HG03060 (cell line): ENCODE results near the gene USH1C.

Source experiments
- ATAC-seq: cut with Tn5 transposase; IDR thresholded peaks from one replicate; pipeline ENCODE4 v1.9.1; 2021; ENCODE audit warnings: low read depth, moderate number of reproducible peaks; ENCODE audit not compliant: unreplicated experiment

Gene USH1C

DNA sequence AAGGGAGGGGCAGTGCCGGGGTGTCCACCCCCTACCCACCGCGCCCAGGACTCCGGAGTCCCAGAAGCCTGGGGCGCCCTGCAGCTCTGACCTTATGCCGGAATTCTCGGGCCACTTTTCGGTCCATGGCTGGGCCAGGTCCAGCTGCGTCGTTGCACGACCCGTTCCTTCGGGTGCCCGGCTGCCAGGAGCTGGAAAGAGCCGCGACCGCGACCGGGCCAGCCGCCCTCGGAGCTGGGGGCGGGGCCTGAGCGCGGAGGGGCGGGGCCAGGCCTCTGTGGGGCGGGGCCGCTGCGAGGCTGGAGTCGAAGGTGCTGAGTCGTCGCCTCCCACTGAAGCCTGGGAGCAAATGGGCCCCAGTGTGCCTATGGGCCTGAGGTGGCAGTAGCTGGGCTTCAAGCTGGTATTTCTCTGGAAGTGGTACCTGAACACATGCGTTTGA is at the start of gene USH1C:
USH1C (minus strand) TSS at position 236 of the 442 bp plus-strand sequence; CDS start at position 127, 109 bp downstream.
- ATAC-seq, result no peak

DNA sequence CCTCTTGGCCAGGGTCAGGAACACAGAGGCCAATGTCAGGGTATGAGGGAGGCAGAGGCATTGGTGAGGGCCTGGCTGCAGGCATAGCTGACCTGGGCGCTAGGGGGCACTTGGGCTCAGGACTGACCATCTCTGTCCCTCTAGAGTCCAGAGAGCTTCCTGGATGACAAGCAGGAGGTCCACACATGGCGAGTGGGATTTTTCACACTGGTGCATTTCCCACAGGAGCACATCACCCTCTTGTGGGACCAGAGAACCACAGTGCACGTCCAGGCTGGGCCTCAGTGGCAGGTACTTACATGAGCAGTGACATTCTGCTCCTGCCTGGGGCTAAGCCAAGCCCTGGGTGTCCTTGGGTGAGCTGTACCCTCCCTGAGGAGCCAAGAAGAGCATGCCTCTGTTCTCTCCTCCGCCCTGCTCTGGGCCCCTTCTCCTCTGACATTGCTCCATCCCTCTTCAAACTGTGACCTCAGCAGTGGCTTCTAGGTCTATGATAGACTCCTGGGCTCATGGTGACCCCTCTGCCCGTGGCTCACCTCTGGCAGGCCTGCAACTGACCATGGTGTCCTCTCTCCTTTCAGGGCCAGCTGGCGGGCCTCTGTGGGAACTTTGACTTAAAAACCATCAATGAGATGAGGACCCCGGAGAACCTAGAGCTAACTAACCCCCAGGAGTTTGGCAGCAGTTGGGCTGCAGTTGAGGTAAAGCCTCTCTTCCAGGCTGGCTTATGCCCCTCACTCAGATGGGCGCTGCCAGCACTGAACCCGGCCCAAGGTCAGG is 49.4 kb upstream of the USH1C start:
- no peak for ATAC-seq

DNA sequence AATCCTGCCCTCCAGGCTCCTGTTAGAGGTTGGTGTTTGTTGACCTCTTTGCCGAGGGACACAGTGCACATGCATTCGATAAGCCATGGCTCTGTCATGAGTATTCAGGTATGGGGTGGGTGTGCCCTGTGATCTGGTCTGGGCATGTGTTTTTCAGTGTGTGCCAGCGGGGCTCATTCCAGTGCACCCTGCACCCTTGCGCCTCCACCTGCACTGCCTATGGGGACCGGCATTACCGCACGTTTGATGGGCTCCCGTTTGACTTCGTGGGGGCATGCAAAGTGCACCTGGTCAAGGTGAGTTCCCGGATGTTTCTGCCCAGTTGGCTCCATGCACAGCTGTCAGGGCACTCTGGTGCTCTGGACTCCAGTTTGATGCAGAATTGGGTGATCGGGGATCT is 47.1 kb upstream of the USH1C start:
- ATAC-seq, result no peak

DNA sequence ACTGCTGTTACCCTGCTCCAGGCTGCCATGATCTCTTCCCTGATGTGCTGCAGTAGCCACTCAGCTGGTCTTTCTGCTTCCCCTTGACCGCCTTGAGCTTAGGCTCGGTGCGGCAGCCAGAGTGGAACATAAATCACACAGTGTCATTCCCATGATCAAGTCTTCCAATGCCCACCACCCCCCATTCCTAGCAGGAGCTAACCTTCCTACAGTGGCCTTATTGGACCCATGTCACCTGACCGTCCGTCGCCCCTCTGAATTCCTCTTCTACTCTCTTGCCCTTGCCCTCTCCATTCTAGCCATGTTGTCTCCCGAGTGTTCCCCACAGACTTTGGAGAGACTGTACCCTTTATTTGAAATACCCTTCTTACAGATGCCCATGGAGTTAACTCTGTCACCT is 46.2 kb upstream of the USH1C start:
- ATAC-seq, result no peak

DNA sequence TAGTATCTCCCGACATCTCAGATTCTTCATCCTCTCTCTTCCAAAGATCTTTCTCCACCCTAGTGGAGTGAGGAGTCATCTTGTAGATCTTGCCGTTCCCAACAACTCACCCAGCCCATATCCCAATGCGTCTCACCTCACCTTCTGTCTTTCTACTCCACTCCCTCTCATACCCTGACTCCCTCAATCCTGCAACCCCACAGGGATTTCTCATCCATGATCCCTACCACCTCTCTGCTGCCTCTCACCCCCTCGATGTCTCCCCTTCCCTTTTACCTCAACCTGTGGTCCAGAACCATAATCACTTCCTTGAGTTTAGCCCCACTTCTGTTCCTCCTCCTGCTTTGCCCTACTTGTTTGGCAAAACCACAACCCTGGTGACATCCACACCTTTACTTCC is 44.5 kb upstream of the USH1C start:
- ATAC-seq, result no peak

DNA sequence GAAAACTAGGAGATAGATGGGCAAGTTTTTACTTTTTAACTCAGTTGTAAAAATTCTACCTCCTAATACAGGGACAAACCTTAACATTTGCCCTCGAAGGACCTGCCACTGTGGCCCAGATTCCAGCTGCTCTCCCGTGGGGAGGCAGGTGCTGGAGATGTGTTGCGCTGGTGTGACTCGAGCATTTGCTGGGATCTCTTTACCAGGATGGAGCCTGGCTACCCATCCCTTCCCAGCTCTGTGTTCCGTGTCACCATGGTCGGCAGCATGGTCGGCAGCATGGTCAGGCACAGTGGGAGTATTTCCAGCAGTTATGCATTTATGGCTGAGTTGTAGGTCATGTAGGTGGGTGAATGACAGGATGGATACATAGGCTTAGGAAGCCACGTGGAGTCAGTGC is 44.0 kb upstream of the USH1C start:
- no peak for ATAC-seq

DNA sequence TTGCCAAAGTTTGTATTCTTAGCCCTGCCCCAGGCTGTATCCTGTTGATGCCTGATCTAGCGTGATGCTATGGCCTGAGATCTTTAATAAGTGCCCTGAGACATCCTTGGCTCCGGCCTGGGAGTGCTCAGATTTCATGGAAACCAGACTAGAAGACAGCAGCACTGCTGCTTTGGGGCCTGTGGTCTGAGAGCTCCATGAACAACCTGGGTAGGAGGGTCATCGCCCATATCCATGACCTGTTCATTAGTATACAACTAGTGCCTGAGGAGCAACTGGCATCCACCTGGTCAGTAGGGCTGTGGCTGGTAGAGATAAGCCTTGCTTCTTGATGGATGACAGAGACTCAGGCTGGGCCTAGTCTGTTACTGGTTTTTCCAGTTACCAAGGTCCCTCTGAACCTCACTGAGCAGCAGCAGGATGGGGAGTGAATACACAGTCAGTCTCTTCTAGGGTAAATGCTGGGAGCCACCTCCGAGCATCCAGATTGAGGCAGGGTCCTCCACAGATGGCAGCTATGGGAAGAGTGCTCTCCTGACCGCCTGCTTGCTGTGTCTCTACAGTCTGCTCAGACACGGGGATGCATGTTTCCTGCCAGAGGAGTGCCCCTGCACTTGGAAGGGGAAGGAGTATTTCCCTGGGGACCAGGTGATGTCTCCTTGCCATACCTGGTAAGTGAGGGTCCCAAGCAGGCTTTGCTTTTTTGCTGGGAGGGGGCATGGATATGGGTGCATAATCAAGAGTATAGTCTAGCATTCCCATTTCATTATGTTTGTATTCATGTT is 41.9 kb upstream of the USH1C start:
- no peak for ATAC-seq

DNA sequence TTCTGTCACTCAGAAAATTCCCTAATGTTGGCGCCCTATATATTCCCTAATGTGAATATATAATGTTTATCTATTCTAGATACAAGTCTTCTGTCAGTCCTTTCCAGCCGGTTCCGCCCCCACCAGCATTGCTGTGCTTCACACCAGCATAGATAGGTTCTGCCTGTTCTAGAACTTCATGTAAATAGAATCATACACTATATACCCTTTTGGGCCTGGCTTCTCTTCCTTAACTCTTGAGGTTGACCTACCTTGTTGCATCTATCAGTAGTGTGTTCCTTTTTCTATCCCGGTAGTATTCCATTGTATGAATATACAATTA is 37.5 kb upstream of the USH1C start:
- no peak for ATAC-seq

DNA sequence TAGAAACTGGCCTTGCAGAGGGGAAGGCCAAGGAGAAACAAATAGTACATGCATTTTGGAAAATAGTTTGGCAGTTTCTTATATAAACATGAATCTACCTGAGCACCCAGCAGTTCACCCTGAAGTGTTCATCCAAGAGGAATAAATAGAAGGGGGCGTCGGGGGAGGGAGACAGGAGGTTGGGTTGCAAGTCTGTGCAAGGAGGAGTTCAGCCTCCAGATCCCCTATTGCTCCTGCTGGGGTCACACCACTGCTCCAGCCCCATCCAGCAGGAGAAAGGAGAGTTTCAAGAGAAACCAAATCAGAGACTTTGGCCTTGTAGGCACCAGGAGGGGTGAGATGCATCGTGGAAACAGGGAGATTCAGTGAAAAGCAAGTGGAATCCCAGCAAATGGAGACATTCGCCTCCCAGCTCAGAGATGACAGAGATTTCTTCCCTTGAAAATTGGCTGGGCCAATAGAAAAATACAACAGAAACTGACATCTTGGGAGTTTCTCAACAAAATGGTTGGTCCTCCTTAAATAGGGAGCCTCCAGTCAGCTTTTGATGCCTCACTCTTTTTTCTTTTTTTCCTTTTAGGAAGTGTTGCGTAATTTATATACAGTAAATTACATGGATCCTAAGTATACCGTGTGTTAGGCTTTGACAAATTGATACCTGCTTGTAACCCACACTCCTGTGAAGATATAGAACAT is 37.0 kb upstream of the USH1C start:
- ATAC-seq, result no peak

DNA sequence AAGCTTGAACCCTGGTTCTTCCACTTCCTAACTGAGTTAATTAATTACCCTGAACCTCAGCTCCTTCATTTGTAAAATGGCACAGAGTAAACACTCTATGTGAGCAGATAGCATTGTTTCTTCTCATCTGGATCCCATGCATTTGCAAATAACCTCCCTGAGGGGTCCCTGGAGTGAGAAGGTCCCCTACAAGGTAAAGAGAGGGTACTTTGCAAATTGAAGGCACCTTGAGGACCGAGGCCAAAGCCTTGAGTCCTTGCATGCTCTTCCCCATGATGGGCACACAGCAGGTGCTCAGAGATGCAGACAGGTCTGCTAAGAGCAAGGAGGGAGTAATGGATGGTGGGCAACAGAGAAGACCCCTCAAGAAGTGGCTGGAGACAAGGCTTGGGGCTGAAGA is 36.1 kb upstream of the USH1C start:
- no peak for ATAC-seq

DNA sequence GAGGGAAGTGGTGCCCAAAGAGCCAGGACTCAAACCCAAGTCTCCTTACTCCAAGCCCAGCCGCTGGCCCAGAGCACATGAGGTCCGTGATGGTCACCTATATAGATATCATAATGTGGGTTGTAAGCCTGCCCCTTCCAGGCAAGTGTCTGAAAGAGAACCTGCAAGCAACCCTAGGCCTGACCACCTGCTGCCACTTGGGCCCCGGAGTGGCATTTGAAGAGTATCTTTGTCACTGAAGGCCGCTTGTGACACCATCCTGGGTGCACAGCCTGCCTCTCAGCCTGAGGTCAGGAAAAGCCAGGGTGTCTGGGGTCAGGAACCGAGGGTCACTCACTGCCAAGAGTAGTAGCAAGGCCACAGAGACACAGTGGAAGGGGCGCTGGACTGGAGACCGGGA is 35.2 kb upstream of the USH1C start:
- no peak for ATAC-seq

DNA sequence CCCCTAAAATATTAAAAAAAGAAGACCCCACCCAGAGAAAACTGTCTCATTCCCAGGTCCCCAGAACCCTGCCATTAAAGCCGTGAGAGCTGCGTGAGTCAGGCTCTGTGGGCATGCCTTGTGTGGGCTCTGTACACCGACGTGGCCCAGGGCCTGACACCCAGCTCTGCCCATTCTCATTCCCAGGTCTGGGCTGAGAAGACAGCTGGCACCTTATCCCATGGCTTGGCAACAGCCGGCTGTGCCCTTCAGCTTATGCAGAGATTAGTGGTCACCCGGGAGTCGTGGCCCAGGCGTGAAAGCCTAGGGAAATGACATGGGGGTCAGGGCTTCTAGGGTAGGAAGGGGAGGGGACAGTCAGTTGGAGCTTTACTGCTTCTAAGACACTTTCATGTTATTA is 34.7 kb upstream of the USH1C start:
- no peak for ATAC-seq

DNA sequence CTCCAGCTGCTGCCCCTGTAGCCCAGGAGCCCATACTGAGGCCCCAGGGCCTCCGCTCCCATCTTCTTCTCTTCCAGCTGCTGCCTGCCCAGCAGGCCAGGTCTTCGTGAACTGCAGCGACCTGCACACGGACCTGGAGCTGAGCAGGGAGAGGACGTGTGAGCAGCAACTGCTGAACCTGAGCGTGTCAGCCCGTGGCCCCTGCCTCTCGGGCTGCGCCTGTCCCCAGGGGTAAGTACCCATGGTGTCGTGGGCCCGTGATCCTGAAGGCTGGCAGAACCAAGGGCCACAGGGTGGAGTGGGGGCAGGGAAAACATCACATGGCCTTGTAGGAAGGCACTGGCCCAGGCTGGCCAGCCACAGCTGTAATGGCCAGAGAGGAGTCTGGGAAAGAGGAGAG is 34.1 kb upstream of the USH1C start:
- ATAC-seq, result no peak

DNA sequence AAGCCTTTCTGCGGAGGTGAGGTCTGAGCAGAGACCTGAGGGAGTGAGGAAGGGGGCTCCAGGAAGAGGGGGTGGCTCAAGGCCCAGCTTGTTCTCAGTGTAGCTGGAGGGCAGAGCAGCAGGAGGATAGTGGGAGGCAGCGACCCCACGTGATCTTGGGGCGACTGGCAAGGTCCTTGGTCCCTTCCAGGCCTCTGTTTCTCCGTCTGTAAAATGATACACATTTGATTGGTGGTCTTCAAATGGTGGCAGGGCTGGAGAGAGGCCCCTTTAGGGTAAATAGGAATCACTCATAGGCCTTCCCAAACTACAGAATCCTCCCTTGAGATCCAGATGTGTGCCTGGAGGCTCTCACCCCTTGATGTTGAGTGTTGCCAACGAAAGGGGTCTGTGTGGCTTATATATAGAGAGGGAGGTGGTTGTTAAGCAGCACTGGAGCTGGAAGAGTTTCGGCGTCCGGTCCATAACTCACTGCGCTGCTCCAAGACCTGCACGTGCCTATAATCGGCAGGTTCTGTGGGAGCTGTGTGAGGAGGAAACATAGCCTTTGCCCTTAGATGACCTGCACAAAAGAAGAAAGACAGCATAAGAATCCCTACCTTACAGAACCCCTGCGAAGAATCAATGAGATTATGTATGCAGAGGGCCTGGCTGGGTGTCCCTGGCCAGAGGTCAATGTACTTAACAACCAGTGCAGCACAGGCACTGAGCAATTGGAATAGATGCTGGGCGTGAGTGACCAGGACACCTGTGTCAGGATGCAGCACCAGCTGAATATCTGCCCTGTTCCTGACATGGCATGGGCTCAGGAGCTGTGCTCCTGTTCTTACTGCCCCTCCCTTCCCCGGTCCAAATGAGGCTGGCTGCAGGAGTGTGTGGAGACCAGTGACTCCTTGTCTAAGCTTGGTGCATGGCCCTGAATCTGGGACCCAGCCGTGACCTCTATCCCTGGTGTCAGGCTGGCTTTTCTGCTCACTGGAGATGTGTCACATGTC is 31.5 kb upstream of the USH1C start:
- no peak for ATAC-seq

DNA sequence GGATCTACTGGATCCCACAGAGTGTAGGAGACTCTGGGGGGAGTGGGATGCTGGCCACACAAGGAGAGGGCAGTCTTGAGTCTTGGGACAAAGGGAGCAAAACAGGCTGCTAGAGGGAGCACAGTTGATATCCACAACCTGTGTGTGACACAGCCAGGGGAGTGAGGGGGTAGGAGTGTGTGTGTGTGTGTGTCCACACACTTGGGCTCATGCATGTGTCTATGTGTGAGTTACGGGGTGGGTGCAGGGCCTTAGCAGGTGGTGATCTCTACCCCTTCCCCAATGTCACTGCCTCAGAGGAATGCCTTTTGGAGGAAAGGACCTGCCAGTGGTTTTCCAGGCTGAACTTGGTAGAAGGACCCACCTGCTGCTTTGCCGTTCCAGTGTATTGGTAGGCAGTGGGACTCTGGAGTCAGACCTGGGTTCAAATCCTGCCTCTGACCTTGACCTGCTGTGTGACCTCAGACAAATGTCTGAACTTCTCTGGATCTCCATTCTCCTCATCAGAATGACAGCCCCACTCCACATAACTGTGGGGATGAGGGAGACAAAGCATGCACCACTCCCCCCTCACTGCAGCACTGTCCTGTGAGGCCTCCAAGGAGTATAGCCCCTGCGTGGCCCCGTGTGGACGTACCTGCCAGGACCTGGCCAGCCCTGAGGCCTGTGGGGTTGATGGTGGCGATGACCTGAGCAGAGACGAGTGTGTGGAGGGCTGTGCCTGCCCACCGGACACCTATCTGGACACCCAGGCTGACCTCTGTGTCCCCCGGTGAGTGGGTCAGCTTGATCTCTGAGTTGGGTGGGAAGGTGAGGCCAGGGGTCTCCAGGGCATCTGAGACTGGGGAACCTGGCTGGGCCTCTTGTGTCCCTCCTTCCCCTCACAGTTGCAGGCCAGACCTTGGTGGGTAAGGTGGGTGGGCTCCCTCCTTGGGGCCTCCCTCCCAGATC is 30.2 kb upstream of the USH1C start:
- ATAC-seq, result no peak

DNA sequence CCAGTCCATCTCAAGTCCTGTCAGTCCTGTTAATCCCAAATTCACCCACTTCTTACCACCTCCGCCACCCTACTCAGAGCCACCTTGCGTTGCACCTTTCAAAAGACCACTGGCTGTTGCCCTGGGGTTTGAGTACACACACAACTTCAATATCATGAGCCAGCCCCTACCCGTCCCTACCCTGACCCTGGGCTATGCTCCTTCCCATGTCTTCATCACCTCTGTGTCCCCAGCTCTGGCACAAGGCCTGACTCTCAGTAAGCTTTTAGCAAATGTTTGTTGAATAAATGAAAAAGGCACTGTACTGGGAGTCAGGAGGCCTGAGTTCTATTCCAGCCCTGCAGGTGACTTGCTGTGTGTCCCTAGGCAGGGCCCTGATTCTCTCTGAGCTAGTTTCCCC is 29.3 kb upstream of the USH1C start:
- no peak for ATAC-seq

DNA sequence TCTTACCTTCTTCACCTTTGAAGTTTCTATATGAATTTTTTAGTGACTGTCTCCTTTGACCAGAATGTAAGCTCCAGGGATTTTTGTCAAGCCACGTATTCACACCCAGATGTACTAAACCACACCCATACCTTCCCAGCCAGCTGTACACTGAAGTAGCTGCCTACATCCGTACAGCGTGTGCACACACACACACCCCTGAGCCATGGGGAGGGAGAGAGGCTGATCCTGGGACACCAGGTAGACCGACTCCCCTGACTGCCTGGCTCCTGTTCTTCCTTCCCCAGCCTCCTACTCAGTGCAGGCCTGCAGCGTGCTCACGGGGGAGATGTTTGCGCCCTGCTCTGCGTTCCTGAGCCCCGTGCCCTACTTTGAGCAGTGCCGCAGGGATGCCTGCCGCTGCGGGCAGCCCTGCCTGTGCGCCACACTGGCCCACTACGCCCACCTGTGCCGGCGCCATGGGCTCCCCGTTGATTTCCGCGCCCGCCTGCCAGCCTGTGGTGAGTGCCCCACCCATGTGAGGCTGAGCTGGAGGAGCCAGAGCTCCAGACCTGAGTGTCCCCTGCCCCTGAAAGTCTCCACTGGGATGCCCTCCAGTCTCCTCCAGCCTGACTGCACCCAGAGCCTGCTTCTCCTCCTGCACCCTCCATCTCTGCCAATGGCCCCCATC is 28.7 kb upstream of the USH1C start:
- no peak for ATAC-seq

DNA sequence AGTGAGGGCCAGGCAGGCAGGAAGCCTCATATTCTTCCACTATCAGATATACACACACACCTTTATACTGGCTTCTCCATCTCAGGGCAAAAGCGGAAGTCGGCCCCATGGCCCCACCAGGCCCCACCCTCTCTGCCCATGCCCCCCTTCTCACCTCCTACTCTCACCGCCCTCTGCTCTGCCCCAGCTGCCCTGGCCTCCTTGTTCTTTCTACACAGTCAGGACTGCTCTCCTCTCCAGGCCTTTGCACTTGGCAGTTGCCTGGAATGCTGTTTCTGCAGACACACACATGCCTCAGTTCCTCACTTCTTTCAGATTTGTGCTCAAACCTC is 28.1 kb upstream of the USH1C start:
- ATAC-seq, result no peak
